Lung (tissue), 12 donors: Measurements from ENCODE around the gene CYTH1. TPM values are rescaled to one million over a fixed set of nuclear protein-coding genes. Genes with fewer than 3 reads are reported as not detected.

ENCODE experiments used
- ATAC-seq: fragments of 200-7000 bp; cut with Tn5 transposase; one replicate; pipeline ENCODE4 v1.9.1; 2020; ENCODE audit warnings: moderate number of reproducible peaks; ENCODE audit not compliant: insufficient read depth, low FRiP score
- DNase-seq, 3 donors: peaks; one replicate each; pipeline ENCODE4 v3.0.0-alpha.2; 2013 to 2017
- H3K27ac ChIP-seq, 2 donors: one replicate each; pipeline ENCODE4 v1.5.1; 2013; ENCODE audit warnings: mild to moderate bottlenecking in 2 of 2, moderate library complexity in 2 of 2, control low read depth in 1 of 2, inconsistent platforms in 1 of 2, low read depth in 1 of 2, low read length in 1 of 2
- H3K27me3 ChIP-seq, 3 donors: one replicate each; pipeline ENCODE4 v1.5.1; 2013; ENCODE audit warnings: low read length in 2 of 3; ENCODE audit not compliant: control insufficient read depth in 3 of 3, insufficient read depth in 3 of 3
- H3K36me3 ChIP-seq, 4 donors: one replicate each; pipeline ENCODE4 v1.5.1; 2013; ENCODE audit warnings: low read length in 4 of 4, mild to moderate bottlenecking in 1 of 4, moderate library complexity in 1 of 4; ENCODE audit not compliant: control insufficient read depth in 4 of 4, insufficient read depth in 4 of 4
- H3K4me1 ChIP-seq, 5 donors: one replicate each; pipeline ENCODE4 v1.5.1; 2013; ENCODE audit warnings: low read length in 5 of 5, mild to moderate bottlenecking in 2 of 5, moderate library complexity in 1 of 5; ENCODE audit not compliant: control insufficient read depth in 5 of 5, insufficient read depth in 5 of 5
- H3K4me3 ChIP-seq: one replicate; pipeline ENCODE4 v1.5.1; 2013; ENCODE audit warnings: mild to moderate bottlenecking, control low read depth, moderate library complexity
- H3K9ac ChIP-seq, 2 donors: one replicate each; pipeline ENCODE4 v1.5.1; 2013; ENCODE audit warnings: low read length in 2 of 2, control low read depth in 1 of 2; ENCODE audit not compliant: insufficient read depth in 1 of 2
- H3K9me3 ChIP-seq, 4 donors: one replicate each; pipeline ENCODE4 v1.5.1; 2013; ENCODE audit warnings: low read length in 3 of 4, mild to moderate bottlenecking in 1 of 4, moderate library complexity in 1 of 4; ENCODE audit not compliant: control insufficient read depth in 4 of 4, insufficient read depth in 3 of 4
- CTCF ChIP-seq: IDR thresholded peaks from 2 replicates; pipeline ENCODE4 v1.5.1; 2012; ENCODE audit warnings: mild to moderate bottlenecking; ENCODE audit errors: control extremely low read depth, extremely low read depth
- WGBS, 2 donors: extraction: QIAGEN DNeasy Blood & Tissue Kit; methylation state at CpG; one replicate each; pipeline ENCODE4 v1.1.7; 2013; 5-methylcytosine and 5-hydroxymethylcytosine counted together
- polyA plus RNA-seq, 2 donors: library from polyadenylated mRNA; stranded (reverse); fragments of 200-250 nt; gene quantifications; one replicate each; pipeline ENCODE4 v1.2.1, GENCODE V29; 2013
- total RNA-seq, 2 donors: library from RNA; depleted of rRNA in 1 of 2; stranded (reverse); fragments of >200 nt in 1 of 2; gene quantifications; one replicate each; pipeline ENCODE4 v1.2.1, GENCODE V29; 2014 to 2021
- donor health status: control.
- donor health status: control.
- donor health status: Bipolar disorder and iron deficiency.
- donor health status: healthy.
- donor health status: DM: yes; HTN: yes; CAD: no.

CYTH1 gene
- total and polyA plus RNA-seq, 4 donors, result 50.5 to 97.2 (median 76.0) TPM

GRCh38 chr17:78679495-78680395, 102.3 kb downstream of the CYTH1 start:
- Histone ChIP-seq H3K9me3 (no peaks in the 10 kb centered on the region), H3K4me1 (peaks cover 0 to 2% (median 0%) of the 10 kb centered on the region in 5 donors), H3K9ac (no peak overlapping the region), H3K4me3 (no peak overlapping the region), H3K27ac (no peak overlapping the region), H3K36me3 (peaks cover 9 to 50% (median 27%) of the 10 kb centered on the region in 4 donors), H3K27me3 (no peaks in the 10 kb centered on the region)
- ATAC-seq, result no peak
- 92 to 95% methylated on average over 24 of the region's 24 CpGs for WGBS, 2 donors
- no peak for DNase-seq
- TF ChIP-seq CTCF, result no peak

- H3K4me1 ChIP-seq, result peaks cover 0 to 2% (median 0%) of the 10 kb centered on the region in 5 donors
- H3K9me3 ChIP-seq, result no peaks in the 10 kb centered on the region
- H3K27ac ChIP-seq, result no peak overlapping the region
- no peak overlapping the region for H3K9ac ChIP-seq
- no peak for ATAC-seq
- H3K4me3 ChIP-seq, result no peak overlapping the region
- WGBS, 2 donors, result 94 to 97% methylated on average over 6 of the region's 6 CpGs
- no peaks in the 10 kb centered on the region for H3K27me3 ChIP-seq
- peaks cover 9 to 56% (median 27%) of the 10 kb centered on the region in 4 donors for H3K36me3 ChIP-seq
- no peak for DNase-seq
- no peak for TF ChIP-seq CTCF
Observed at GRCh38 chr17:78678711-78679110, 103.4 kb downstream of the CYTH1 start.

GRCh38 chr17:78678222-78678557, 103.9 kb downstream of the CYTH1 start:
- ATAC-seq (no peak), DNase-seq (no peak)
- Histone ChIP-seq H3K4me1 (peaks cover 0 to 2% (median 0%) of the 10 kb centered on the region in 5 donors), H3K4me3 (no peak overlapping the region), H3K9me3 (no peaks in the 10 kb centered on the region), H3K27me3 (no peaks in the 10 kb centered on the region), H3K27ac (no peak overlapping the region), H3K9ac (no peak overlapping the region), H3K36me3 (peaks cover 9 to 60% (median 27%) of the 10 kb centered on the region in 4 donors)
- no peak for TF ChIP-seq CTCF
- WGBS, 2 donors, result 91 to 98% methylated on average over 11 of the region's 11 CpGs
